GM11168 (cell line): Measurements from ENCODE around the gene AKAP7.

Experiments used
- in situ Hi-C: fragments of 300-500 bp; cut with MboI; formaldehyde crosslinking; loops from one replicate; pipeline ENCODE4 v1.12.0; 2022; ENCODE audit warnings: low sequenced_read_pairs; ENCODE audit not compliant: unreplicated experiment

Gene AKAP7

GRCh38 chr6:131129689-131130553 is 5.3 kb upstream of the AKAP7 start:
- in situ Hi-C loops, result no loop called here

GRCh38 chr6:131130554-131130940 is 4.7 kb upstream of the AKAP7 start:
- in situ Hi-C loops, result no loop called here

- in situ Hi-C loops, result no loop called here
Measured at GRCh38 chr6:131132360-131132759, 2.9 kb upstream of the AKAP7 start.

- in situ Hi-C loops, result no loop called here
Measured at GRCh38 chr6:131134220-131134979, 867 bp upstream of the AKAP7 start.

- in situ Hi-C loops, result no loop called here
Measured at GRCh38 chr6:131134980-131135243, 355 bp upstream of the AKAP7 start.

GRCh38 chr6:131136021-131136786 is 937 bp downstream of the AKAP7 start:
- in situ Hi-C loops, result no loop called here

GRCh38 chr6:131139599-131139998 is 4.3 kb downstream of the AKAP7 start:
- in situ Hi-C loops, result no loop called here

- in situ Hi-C loops, result no loop called here
Measured at GRCh38 chr6:131143319-131143718, 8.1 kb downstream of the AKAP7 start.

- in situ Hi-C loops, result no loop called here
Measured at GRCh38 chr6:131146865-131147264, 11.6 kb downstream of the AKAP7 start.

GRCh38 chr6:131156411-131156810 is 21.1 kb downstream of the AKAP7 start:
- in situ Hi-C loops, result no loop called here

- in situ Hi-C loops, result no loop called here
Measured at GRCh38 chr6:131159578-131159977, 24.3 kb downstream of the AKAP7 start.

GRCh38 chr6:131160254-131160758 is 25.0 kb downstream of the AKAP7 start:
- in situ Hi-C loops, result no loop called here

GRCh38 chr6:131161987-131162386 is 26.7 kb downstream of the AKAP7 start:
- in situ Hi-C loops, result no loop called here

- in situ Hi-C loops, result no loop called here
Measured at GRCh38 chr6:131163886-131164285, 28.6 kb downstream of the AKAP7 start.

- in situ Hi-C loops, result no loop called here
Measured at GRCh38 chr6:131164506-131164905, 29.2 kb downstream of the AKAP7 start.

GRCh38 chr6:131167773-131168172 is 32.5 kb downstream of the AKAP7 start:
- in situ Hi-C loops, result no loop called here

- in situ Hi-C loops, result no loop called here
Measured at GRCh38 chr6:131169613-131170012, 34.3 kb downstream of the AKAP7 start.

GRCh38 chr6:131172222-131172621 is 37.0 kb downstream of the AKAP7 start:
- in situ Hi-C loops, result no loop called here

GRCh38 chr6:131173680-131174079 is 38.4 kb downstream of the AKAP7 start:
- in situ Hi-C loops, result no loop called here

- in situ Hi-C loops, result no loop called here
Measured at GRCh38 chr6:131175564-131175963, 40.3 kb downstream of the AKAP7 start.

- in situ Hi-C loops, result no loop called here
Measured at GRCh38 chr6:131177996-131178395, 42.7 kb downstream of the AKAP7 start.
